Fibroblast of pulmonary artery (primary cell): ENCODE measurements around the gene CRCP.
"Not testable (repeated sequence)": the region's sequence is repeated elsewhere in the genome, so short reads cannot be mapped to it uniquely, and the experiment has no call there.

Experiments
- DNase-seq: peaks from one replicate; pipeline ENCODE4 v3.0.0-alpha.2; 2010; ENCODE audit warnings: low read depth
- H3K4me3 ChIP-seq: replicated peaks from 2 replicates; pipeline ENCODE4 v1.5.1; 2011; ENCODE audit warnings: low read depth, mild to moderate bottlenecking, control low read depth, low read length, moderate library complexity
- TF ChIP-seq, protein P1 (sequence below): IDR thresholded peaks from 2 replicates; pipeline ENCODE4 v1.5.1; 2011; ENCODE audit warnings: mild to moderate bottlenecking, control low read depth, low read length, inconsistent platforms; ENCODE audit errors: missing control alignments

The CRCP gene

DNA sequence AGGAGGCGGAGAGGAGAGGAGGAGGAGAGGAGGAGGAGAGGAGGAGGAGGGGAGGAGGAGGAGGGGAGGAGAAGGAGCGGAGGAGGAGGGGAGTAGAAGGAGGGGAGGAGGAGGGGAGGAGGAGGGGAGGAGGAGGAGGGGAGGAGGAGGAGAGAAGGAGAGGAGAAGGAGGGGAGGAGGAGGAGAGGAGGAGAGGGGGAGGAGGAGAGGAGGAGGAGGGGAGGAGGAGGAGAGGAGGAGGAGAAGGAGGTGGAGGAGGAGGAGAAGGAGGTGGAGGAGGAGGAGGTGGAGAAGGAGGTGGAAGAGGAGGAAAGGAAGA lies 15.5 kb upstream of the CRCP start:
- H3K4me3 ChIP-seq = no peak overlapping the region

DNA sequence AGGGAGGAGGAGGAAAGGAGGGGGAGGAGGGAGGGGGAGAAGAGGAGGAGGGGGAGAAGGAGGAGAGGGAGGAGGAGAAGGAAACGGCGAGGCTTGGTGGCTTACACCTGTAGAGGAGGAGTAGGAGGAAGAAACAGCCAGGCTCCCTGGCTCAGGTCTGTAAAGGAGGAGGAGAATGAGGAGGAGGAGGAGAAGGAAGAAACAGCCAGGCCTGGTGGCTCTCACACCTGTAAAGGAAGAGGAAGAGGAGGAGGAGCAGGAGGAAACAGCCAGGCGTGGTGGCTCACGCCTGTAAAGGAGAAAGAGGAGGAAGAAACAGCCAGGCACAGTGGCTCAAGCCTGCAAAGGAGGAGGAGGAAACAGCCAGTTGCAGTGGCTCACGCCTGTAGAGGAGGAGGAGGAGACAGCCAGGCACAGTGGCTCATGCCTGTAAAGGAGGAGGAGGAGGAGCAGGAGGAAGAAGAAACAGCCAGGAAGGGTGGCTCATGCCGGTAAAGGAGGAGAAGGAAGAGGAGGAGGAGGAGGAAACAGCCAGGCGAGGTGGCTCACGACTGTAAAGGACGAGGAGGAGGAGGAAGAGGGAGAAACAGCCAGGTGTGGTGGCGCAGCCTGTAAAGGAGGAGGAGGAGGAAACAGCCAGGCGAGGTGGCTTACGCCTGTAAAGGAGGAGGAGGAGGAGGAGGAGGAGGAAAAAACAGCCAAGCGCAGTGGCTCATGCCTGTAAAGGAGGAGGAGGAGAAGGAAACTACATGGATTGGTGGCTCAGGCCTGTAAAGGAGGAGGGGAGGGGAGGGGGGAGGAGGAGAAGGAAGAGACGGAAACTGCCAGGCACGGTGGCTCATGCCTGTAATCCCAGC lies 14.9 kb upstream of the CRCP start:
- DNase-seq = peak; percentile 93
- TF ChIP-seq, protein P1, sequence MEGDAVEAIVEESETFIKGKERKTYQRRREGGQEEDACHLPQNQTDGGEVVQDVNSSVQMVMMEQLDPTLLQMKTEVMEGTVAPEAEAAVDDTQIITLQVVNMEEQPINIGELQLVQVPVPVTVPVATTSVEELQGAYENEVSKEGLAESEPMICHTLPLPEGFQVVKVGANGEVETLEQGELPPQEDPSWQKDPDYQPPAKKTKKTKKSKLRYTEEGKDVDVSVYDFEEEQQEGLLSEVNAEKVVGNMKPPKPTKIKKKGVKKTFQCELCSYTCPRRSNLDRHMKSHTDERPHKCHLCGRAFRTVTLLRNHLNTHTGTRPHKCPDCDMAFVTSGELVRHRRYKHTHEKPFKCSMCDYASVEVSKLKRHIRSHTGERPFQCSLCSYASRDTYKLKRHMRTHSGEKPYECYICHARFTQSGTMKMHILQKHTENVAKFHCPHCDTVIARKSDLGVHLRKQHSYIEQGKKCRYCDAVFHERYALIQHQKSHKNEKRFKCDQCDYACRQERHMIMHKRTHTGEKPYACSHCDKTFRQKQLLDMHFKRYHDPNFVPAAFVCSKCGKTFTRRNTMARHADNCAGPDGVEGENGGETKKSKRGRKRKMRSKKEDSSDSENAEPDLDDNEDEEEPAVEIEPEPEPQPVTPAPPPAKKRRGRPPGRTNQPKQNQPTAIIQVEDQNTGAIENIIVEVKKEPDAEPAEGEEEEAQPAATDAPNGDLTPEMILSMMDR = no peak
- H3K4me3 ChIP-seq = peak overlapping the region; percentile 55

More for the DNA sequence above, 15.5 kb upstream of the CRCP start:
- TF ChIP-seq, protein P1 = no peak
- DNase-seq = peak; percentile 53

DNA sequence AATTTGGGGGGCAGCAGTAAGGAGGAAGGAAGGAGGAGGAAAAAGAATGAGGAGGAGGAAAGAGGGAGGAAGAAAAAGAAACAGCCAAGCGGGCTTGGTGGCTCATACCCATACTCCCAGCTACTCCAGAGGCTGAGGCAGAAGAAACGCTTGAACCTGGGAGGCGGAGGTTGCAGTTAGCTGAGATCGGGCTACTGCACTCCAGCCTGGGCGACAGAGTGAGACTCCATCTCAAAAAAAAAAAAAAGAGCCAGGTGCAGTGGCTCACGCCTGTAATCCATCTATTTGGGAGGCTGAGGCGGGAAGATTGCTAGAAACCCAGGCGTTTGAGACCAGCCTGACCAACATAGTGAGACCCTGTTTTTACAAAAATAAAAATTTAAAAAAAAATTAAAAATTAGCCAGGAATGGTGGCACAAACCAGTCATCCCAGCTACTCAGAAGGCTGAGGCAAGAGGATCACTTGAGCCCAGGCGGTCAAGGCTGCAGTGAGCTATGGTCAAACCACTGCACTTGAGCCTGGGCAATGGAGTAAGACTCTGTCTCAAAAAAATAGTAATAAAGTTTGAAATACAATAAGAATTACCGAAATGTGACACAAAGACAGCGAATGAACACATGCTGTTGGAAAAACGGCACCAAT lies 14.1 kb upstream of the CRCP start:
- TF ChIP-seq, protein P1 = no peak
- H3K4me3 ChIP-seq = peak overlapping the region; percentile 55
- DNase-seq = no peak

DNA sequence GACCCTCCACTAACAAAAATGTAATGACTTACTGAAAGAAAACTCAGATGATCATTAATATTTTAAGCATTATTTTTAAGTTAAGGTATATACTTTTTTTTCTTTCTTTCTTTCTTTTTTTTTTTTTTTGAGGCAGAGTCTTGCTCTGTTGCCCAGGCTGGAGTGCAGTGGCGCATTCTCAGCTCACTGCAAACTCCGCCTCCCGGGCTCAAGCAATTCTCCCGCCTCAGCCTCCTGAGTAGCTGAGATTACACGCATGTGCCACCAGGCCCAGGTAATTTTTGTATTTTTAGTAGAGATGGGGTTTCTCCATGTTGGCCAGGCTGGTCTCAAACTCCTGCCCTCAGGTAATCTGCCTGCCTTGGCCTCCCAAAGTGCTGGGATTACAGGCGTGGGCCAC lies 12.5 kb upstream of the CRCP start:
- DNase-seq, H3K4me3 ChIP-seq: not testable (repeated sequence)

DNA sequence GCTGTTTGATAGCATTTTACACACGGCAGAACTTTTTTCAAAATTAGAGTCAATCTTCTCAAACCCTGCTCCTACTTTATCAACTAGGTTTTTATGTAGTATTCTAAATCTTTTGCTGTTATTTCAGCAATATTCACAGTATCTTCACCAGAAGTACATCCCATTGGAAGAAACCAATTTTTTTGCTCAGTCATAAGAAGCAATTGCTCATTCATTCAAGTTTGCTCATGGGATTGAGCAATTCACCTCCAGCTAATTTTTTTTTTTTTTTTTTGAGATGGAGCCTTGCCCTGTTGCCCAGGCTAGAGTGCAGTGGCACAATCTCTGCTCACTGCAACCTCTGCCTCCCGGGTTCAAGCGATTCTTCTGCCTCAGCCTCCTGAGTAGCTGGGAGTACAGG lies 10.7 kb upstream of the CRCP start:
- peak; percentile 62 for DNase-seq
- not testable (repeated sequence) for H3K4me3 ChIP-seq

DNA sequence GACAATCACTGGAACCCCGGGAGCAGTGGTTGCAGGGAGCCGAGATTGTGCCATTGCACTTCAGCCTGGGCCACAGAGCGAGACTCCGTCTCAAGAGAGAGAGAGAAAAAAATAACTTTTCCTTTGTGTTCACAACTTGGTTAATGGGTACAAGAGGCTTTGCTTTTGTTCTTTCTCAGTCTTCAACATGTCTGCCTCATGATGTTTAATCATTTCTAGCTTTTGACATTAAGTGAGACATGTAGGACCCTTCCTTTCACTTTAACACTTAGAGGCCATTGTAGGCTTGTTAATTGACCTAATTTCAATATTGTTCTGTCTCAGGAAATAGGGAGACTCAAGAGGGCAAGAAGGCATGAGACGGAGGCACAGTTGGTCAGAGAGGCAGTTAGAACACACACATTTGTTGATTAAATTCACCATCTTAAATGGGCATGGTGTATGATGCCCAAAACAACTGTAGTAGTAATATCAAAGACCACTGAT lies 9.3 kb upstream of the CRCP start:
- TF ChIP-seq, protein P1 = no peak
- no peak for DNase-seq
- H3K4me3 ChIP-seq = no peak overlapping the region

DNA sequence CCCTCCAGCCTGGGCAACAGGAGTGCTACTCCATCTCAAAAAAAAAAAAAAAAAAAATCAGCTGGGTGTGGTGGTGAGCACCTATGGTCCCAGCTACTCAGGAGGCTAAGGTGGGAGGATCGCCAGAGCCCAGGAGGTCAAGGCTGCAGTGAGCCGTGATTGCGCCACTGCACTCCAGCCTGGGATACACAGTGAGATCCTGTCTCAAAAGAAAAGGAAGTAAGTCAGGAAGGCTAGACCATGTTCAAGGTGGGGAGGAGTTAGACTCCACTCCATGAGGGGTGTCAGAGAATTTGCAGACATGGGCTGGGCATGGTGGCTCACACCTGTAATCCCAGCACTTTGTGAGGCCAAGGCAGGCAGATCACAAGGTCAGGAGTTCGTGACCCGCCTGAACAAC lies 6.2 kb upstream of the CRCP start:
- not testable (repeated sequence) for H3K4me3 ChIP-seq, DNase-seq

DNA sequence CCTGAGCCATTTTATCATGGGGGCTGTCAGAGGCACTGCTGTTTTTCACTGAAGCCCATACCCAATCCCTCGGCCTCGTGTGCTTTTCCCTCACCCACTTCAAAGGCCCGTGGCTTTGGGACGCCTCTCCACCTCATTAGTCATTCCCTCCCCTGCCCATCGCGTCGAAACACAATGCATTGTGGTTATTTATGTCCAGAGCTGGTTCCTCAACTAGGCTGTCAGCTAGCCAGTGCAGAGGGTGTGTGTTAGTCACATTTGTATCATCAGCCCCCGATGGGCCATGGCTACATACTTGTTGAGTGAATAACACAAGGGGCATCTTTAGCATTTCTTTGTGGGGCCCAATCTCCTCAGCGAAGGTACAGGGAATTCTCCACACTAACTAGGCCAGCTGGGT lies 3.8 kb upstream of the CRCP start:
- TF ChIP-seq, protein P1 = no peak
- peak; percentile 82 for DNase-seq
- no peak overlapping the region for H3K4me3 ChIP-seq

DNA sequence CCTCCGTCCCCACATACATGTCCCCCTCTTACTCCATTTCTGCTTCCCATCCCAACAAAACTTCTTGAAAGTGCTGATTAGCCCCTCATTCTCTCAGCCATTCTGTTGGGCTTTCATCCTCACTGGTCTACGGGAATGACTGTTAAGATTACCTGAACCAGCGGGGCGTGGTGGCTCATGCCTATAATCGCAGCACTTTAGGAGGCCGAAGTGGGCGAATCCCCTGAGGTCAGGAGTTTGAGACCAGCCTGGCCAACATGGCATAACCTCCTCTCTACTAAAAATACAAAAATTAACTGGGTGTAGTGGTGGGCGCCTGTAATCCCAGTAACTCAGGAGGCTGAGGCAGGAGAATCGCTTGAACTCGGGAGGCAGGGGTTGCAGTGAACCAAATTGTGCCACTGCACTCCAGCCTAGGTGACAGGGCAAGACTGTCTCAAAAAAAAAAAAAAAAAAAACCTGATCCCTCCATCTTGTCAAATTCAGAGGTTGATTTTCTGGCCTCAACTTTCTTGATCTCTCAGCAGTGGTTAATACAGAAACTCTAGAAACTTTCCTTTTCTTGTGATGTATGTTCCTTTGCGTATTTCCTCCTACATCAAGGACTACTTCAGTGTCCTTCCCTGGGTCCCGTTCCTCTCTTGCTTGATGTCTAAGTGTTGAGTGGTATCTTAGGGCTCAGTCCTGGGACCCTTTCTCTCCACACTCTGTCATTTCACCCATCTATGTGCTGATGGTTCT lies 2.2 kb downstream of the CRCP start:
- not testable (repeated sequence) for DNase-seq, H3K4me3 ChIP-seq
